Fibroblast of skin of back (primary cell): ENCODE data around the gene HTN1. TPM values are rescaled to one million over a fixed set of nuclear protein-coding genes. Genes with fewer than 3 reads are reported as not detected.
"Not testable (repeated sequence)": the region's sequence is repeated elsewhere in the genome, so short reads cannot be mapped to it uniquely, and the experiment has no call there.

ENCODE experiments used
- DNase-seq: peaks from one replicate; pipeline ENCODE4 v3.0.0-alpha.2; 2013
- polyA plus RNA-seq, 2 experiments: library from polyadenylated mRNA; unstranded; fragments of 120-200 nt; gene quantifications; one replicate each; pipeline ENCODE4 v1.2.1, GENCODE V29; 2013; ENCODE audit not compliant: insufficient read length in 2 of 2

The HTN1 gene
- not detected for polyA plus RNA-seq (2013, experiment 1 of 2; ENCODE audit: insufficient read length)
- not detected for polyA plus RNA-seq (2013, experiment 2 of 2; ENCODE audit: insufficient read length)

DNA sequence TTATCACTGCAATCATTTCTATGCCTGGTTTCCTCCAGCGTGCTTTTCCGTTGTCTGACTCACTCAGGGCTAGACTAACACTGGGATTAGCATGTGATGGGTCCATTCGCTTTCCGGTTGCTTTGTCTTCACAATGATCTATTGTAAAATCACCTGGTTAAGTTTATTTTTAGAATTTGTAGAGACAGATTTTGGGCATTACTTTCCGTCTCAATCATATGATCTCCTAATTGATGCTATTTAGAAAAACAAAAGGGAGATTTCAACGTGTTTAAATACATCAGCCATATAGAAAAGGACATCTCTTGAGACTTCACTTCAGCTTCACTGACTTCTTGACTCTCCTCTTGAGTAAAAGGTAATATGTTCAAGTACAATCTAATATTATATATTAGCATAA lies at the start of gene HTN1:
Gene HTN1, plus strand, starts transcription at position 301 of the 400 bp plus-strand sequence. CDS start 2,639 bp downstream, outside the sequence.
- not testable (repeated sequence) for DNase-seq

DNA sequence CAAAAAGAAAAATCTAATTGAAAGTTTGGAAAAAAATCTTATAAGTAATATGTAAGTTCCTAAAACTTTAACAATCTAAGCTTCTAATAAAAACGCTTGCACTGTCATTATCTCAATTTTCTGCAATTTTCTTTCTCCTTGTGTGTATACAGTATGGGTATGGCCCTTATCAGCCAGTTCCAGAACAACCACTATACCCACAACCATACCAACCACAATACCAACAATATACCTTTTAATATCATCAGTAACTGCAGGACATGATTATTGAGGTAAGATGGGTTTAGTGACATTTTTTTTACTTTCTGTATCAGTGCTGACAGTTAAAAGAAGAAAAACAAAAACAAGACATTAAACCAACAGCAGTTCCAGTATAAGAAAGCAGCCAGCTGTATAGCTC lies 49.5 kb upstream of the HTN1 start:
- no peak for DNase-seq

DNA sequence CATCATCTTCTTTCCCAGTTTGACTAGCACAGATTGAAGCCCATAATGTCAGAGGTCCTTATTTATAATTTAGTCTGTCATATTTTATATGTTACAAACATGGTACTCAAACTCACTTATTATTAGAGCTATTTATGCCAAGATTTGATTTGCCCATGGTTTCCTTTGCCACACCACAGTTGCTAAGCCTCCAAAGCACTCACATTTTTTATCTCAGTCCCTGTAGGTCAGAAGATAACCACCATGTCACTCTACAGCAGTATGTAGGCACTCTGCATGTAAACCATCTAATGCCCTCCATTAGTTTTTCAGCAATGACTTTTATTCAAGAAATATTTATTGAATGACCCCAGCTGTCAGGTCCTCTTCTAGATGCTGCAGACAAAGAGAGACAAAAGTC lies 47.7 kb upstream of the HTN1 start:
- DNase-seq: no peak

DNA sequence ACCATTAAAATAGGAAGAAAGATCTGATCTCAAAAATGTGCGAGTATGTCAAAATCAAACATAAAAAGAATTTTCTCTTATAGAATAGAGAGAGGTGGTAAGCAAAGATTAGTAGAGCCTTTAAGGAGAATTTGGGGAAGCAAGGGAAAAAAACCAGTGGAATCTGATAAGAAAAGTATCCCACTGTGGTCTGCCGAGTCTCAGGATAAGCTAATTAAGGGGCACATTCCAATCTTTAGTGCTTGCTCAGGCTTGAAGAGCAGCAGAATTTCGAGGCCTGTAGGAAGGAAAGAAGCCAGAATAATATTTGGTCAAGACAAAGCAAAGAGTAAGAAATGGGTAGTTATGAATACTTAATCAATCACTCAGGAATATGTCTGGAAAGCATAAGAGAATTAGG lies 41.5 kb upstream of the HTN1 start:
- no peak for DNase-seq

DNA sequence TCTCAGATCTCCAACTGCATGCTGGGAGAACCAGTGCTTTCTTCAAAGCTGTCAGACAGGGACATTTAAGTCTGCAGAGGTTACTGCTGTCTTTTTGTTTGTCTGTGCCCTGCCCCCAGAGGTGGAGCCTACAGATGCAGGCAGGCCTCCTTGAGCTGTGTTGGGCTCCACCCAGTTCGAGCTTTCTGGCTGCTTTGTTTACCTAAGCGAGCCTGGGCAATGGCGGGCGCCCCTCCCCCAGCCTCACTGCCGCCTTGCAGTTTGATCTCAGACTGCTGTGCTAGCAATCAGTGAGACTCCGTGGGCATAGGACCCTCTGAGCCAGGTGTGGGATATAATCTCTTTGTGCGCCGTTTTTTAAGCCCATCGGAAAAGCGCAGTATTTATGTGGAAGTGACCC lies 31.2 kb upstream of the HTN1 start:
- DNase-seq: not testable (repeated sequence)

DNA sequence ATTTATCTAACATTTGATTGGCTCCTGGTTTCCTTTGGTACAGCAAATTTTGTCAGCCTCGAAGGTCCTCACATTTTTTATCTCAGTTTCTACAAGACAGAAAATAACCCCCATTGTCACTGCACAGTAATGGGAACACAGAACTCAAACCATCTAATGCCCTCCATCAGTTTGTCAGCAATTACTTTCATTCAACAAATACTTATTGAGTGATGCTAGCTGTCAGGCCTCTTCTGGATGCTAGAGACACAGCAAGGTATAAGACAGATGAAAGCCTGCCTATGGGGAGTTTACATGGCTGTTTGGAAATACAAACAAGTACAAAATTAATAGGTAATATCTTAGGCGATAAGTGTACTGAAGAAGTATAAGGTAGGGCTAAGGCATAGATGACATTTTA lies 27.0 kb upstream of the HTN1 start:
- DNase-seq: no peak

DNA sequence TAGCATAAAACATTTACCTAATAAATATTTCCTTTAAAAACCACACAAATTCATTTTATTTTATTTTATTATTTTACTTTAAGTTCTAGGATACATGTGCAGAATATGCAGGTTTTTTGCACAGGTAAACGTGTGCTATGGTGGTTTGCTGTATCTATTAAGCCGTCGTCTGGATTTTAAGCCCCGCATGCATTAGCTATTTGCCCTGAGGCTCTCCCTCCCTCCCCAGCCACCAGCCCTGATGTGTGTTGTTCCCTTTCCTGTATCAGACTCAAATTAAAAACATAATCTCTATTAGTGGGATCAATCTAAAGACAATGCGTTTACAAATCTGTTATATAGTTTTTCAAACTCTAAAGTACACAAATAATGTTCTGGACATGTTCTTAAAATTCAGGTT lies 23.2 kb upstream of the HTN1 start:
- no peak for DNase-seq

DNA sequence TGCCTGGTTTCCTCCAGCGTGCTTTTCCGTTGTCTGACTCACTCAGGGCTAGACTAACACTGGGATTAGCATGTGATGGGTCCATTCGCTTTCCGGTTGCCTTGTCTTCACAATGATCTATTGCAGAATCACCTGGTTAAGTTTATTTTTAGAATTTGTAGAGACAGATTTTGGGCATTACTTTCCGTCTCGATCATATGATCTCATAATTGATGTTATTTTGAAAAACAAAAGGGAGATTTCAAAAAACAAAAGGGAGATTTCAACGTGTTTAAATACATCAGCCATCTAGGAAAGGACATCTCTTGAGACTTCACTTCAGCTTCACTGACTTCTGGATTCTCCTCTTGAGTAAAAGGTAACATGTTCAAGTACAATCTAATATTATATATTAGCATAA lies 22.1 kb upstream of the HTN1 start, which contains the start of gene HTN3:
Gene HTN3, plus strand, starts transcription at position 301 of the 400 bp plus-strand sequence. CDS start 2,282 bp downstream, outside the sequence.
- not testable (repeated sequence) for DNase-seq

DNA sequence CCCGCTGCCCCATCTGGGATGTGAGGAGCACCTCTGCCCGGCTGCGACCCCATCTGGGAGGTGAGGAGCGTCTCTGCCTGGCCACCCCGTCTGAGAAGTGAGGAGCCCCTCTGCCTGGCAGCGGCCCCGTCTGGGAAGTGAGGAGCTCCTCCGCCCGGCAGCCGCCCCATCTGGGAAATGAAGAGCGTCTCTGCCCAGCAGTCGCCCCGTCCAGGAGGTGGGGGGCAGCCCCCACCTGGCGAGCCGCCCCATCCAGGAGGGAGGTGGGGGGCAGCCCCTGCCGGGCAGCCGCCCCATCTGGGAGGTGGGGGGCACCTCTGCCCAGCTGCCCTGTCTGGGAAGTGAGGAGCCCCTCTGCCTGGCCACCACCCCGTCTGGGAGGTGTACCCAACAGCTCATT lies 12.7 kb upstream of the HTN1 start:
- not testable (repeated sequence) for DNase-seq

DNA sequence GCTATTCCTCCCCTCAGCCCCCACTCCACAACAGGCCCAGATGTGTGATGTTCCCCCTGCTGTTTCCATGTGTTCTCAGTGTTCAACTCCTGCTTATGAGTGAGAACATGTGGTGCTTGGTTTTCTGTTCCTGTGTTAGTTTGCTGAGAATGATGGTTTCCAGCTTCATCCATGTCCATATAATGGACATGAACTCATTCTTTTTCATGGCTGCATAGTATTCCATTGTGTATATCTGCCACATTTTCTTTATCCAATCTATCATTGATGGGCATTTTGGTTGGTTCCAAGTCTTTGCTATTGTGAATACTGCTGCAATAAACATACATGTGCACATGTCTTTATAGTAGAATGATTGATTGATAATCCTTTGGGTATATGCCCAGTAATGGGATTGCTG lies 10.3 kb upstream of the HTN1 start:
- DNase-seq: not testable (repeated sequence)

DNA sequence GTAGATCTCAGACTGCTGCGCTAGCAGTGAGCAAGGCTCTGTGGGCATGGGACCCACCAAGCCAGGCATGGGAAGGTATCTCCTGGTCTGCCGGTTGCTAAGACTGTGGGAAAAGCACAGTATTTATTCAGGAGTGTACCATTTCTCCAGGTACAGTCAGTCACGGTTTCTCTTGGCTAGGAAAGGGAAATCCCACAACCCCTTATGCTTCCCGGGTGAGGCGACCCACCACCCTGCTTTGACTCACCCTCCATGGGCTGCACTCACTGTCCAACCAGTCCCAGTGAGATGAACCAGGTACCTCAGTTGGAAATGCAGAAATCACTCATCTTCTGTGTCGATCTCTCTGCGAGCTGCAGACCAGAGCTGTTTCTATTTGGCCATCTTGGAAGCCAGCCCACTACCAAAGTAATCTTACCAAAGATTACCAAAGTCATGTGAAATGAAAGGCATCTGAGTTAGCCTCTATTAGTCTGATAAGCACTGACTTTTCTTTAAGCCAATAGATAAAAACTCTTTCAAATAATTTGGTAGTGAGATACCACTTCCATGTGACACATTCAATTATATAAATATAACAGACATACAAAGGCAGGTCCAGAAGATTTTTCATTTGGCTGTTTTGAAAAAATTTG lies 8.5 kb upstream of the HTN1 start:
- DNase-seq: no peak

DNA sequence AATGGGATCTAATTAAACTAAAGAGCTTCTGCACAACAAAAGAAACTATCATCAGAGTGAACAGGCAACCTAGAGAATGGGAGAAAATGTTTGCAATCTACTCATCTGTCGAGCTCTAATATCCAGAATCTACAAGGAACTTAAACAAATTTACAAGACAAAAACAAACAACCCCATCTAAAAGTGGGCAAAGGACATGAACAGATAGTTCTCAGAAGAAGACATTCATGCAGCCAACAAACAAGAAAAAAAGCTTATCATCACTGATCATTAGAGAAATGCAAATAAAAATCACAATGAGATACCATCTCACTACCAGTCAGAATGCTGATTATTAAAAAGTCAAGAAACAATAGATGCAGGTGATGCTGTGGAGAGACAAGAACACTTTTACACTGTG lies 6.3 kb downstream of the HTN1 start:
- not testable (repeated sequence) for DNase-seq

DNA sequence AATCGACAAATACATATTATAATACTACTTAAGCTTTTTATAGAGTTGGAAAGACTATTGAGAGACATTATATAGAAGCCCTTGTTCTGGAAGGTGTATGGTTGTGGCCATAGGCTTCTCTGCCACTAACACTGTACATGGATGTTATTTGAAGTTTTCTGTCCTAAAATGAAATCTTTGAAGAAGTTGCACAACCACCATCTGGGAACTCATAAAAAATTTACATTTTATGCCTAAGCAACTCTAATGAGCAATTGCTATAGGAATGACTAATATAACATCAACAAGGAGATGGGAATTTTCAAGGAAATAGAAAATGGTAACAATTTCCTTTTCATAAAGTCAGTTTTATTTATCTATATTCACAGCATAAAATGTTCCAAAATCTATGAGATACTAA lies 7.4 kb downstream of the HTN1 start:
- no peak for DNase-seq

DNA sequence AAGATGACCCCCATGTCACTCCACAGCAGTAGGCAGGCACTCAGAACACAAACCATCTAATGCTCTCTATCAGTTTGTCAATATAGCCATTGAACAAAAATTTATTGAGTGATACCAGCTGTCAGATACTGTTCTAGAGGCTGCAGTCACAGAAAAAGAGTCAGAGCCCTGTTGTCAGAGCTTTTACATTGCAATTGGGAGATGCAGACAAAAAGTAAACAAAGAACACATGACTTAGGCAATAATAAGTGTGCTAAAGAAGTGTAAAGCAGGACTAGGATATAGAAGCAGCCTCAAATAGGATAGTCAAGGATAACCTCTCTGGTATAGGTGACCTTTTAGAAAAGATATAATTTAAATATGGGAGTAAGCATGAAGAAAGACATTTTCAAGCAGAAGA lies 8.9 kb downstream of the HTN1 start:
- DNase-seq: no peak

DNA sequence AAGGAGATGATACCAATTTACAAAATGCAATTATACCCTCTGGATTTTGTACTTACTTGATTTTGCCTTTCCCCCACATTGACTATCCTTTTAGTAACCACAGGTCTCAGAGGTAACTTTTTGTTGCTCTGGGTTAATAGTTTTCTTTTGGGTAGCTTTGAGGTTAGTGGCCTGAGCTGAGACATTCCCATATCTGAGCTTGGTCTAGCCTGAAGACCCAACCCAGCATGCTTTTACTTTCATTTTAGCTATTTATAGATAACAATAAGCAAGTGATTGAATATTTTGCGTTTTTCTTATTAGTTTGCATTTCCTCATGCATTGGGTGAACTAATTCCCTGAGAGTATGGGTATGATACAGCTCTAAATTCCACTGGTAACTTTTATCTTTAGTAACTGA lies 11.8 kb downstream of the HTN1 start:
- no peak for DNase-seq

DNA sequence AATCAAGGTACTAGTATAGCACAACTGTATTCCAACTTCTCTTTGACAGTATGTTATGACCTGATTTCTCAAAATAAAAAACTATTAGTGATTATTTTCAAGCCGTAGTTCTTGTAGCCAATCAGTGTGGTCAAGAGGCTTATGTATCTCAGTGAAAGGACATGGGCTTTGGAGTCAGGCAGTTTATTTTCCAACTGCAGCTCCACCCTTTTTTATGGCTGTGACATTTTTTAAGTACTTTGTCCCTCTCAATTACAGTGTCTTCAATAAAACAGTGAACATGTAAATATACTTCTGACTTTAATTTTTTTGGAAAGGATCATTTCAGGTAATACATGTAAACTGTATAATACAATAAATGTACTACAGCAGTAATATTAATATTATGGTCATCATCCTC lies 30.0 kb downstream of the HTN1 start:
- DNase-seq: no peak

DNA sequence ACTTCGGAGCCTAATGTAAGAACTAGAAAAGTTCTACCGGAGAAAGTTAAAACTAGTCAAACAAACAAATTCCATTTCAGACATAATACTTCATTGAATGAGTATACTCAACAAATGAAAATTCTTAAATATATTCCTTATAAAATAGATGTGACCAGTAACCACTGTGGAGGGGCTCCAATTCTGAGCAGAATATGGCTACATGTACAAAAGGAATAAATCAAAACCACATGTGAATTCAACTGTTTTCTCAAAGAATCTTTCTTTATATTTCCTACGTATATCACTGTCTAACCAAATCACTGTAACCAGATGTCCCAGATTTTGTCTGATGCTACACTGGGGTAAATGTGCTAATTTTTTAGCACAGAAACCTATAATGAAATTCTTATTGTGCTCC lies 49.0 kb downstream of the HTN1 start:
- no peak for DNase-seq
